GM06990 (cell line): ENCODE data around the gene WDR86.

Experiments used
- DNase-seq: peaks from one replicate; pipeline ENCODE4 v3.0.0-alpha.2; 2011; ENCODE audit not compliant: insufficient read length; ENCODE audit errors: extremely low read depth
- H3K27me3 ChIP-seq: replicated peaks from 2 replicates; pipeline ENCODE4 v1.6.0; 2011; ENCODE audit warnings: low read length; ENCODE audit not compliant: control insufficient read depth, insufficient read depth
- H3K36me3 ChIP-seq: 2 replicates; pipeline ENCODE4 v1.5.1; 2011; ENCODE audit warnings: low read length; ENCODE audit not compliant: control insufficient read depth, insufficient read depth
- H3K4me3 ChIP-seq: replicated peaks from 2 replicates; pipeline ENCODE4 v1.5.1; 2011; ENCODE audit warnings: low read depth, mild to moderate bottlenecking, control low read depth, low read length
- TF ChIP-seq, protein P1 (sequence below): IDR thresholded peaks from 2 replicates; pipeline ENCODE4 v1.5.1; 2011; ENCODE audit warnings: low read length, control low read depth, mild to moderate bottlenecking, inconsistent platforms; ENCODE audit not compliant: insufficient read depth, poor library complexity, severe bottlenecking

Gene WDR86

DNA sequence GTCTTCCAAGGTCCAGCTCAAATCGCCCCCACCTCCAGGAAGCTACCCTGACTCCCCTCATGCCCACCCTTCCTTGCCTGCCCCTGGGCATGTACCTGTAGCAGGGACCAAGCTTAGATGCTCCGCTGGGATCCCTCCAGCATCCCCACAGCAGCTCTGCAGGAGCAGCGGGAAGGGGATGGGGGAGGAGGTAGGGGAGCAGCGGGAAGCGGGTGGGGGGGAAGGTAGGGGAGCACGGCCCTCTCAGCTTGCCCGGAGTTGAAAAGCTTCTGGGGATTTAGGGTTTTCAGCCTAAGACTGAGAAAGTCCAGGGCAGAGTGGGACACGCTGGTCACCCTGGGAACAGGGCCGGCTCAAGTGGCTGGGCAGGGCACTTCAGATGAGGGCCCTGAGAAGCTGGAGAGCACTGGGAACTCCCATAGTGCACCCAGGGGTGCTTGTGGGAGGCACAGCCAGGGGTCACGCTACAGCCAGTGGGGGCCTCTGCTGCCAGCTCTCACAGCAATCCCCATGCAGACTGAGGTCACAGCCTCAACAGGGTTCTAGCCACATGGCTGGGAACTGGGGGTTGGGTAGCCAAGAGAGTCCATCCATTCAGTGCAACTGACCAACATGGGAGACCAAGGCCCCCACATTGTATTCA, 13.4 kb downstream of the WDR86 start:
- TF ChIP-seq, protein P1, sequence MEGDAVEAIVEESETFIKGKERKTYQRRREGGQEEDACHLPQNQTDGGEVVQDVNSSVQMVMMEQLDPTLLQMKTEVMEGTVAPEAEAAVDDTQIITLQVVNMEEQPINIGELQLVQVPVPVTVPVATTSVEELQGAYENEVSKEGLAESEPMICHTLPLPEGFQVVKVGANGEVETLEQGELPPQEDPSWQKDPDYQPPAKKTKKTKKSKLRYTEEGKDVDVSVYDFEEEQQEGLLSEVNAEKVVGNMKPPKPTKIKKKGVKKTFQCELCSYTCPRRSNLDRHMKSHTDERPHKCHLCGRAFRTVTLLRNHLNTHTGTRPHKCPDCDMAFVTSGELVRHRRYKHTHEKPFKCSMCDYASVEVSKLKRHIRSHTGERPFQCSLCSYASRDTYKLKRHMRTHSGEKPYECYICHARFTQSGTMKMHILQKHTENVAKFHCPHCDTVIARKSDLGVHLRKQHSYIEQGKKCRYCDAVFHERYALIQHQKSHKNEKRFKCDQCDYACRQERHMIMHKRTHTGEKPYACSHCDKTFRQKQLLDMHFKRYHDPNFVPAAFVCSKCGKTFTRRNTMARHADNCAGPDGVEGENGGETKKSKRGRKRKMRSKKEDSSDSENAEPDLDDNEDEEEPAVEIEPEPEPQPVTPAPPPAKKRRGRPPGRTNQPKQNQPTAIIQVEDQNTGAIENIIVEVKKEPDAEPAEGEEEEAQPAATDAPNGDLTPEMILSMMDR, result no peak
- Histone ChIP-seq H3K36me3 (no peaks in the 10 kb centered on the region), H3K4me3 (no peak overlapping the region), H3K27me3 (no peaks in the 10 kb centered on the region; the same call in 1 of the 2 replicates)
- DNase-seq, result no peak

DNA sequence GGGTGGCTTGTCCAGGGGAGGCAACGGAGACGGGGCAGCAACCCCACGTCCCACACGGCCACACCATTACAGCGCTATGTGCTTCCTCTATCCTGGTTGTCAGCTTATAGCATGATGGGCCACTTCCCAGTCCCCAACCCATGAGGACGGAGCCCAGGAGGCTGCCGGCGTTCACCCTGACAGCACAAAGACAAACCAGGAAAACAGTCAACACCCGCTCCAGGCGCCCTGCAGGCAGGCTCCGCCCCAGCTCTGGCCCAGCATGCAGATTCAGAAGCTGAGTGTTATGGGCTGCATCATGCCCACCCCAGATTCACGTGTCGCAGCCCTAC, 14.8 kb downstream of the WDR86 start:
- no peaks in the 10 kb centered on the region; the same call in 1 of the 2 replicates for H3K27me3 ChIP-seq
- H3K36me3 ChIP-seq, result no peaks in the 10 kb centered on the region
- H3K4me3 ChIP-seq, result no peak overlapping the region
- DNase-seq, result no peak
- TF ChIP-seq, protein P1, result no peak

DNA sequence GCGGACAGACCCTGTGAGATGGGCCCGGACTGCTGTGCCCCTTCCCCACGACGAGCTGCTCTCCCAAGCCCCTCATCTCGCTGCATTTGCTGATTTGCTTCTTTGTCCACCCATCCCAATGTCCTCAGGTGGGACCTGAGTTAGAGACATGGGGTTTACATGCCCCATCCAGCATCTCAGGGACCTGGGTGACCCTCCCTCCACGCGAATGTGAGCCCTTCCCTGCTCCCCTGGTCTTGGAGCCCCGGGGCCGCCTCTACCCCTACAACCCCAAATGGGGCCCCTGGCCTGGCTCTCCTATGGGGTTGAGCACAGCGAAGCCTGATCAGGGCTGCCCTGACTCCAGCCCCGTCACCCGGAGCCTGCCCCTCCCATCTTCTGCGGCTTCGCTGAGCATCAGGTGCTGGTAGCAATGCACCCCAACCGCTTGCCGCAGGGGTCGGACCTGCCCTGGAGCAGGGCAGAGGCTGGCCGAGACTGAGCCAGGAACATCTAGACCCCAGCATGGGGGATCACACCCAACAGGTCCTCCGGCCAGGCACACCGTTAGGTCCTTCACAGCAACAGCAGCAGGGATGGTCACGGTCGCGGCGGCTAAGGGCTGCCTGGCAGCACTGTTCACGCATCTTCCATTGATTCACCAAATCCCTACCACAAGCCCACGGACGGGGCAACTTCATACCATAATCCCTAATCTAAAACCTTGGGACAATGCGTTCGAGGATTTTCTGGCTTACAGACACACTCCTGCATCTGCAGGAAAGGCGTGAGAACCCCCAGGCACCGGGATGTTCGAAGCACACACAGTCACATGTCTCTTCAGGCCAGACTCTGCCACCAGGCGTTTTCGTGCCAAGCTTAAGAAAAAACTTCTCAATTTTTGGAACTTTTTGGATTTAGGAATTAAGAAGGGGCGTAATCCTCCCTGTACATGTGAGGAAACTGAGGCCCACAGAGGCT, 15.5 kb downstream of the WDR86 start:
- no peak for DNase-seq
- no peaks in the 10 kb centered on the region for H3K36me3 ChIP-seq
- H3K4me3 ChIP-seq, result no peak overlapping the region
- H3K27me3 ChIP-seq, result no peaks in the 10 kb centered on the region; the same call in 1 of the 2 replicates
- TF ChIP-seq, protein P1, result no peak

DNA sequence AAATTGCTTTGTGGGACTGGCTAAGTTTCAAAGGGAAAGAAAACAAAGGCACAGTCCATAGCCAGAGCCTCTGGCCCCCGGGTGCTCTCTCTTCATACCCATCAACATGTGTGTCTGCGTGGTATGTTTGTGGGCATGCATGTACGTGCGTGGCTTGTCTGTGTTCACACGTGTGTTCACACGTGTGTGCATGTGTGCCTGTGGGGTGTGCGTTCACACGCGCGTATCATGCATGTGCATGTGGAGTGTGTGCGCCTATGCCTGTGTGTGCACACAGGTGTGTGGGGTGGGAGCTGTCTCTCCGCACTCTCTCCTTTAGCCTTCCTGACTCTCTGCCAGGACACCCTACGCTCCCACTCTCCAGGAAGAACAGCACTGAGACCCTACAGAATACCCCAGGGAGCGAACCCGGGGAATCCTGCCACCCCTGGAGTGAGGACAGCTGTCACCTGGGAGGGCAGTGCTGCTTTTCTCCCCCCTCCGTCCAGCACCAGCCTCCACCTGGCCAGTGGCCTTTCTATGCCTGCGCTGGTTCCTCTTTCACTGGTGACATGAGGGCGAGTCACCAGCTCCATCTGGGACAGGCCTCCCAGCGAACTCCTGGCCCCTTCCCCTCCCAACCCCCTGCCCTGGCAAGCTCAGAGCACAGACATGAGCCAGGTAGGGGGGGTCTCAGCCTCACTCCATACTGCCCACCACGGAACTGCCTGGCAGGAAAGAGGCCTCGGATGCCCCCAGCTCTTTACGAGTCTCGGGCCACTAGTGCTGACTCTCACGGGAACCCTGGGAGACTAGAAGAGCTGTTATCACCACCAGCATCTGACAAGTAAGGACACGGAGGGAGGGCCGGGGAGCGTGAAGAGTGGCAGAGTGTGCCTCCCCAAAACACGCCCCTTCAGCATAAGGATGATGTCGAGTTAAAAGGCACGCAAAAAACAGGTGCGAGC, 16.5 kb downstream of the WDR86 start:
- TF ChIP-seq, protein P1, result no peak
- Histone ChIP-seq H3K27me3 (no peaks in the 10 kb centered on the region; the same call in 1 of the 2 replicates), H3K36me3 (no peaks in the 10 kb centered on the region), H3K4me3 (no peak overlapping the region)
- DNase-seq, result no peak

DNA sequence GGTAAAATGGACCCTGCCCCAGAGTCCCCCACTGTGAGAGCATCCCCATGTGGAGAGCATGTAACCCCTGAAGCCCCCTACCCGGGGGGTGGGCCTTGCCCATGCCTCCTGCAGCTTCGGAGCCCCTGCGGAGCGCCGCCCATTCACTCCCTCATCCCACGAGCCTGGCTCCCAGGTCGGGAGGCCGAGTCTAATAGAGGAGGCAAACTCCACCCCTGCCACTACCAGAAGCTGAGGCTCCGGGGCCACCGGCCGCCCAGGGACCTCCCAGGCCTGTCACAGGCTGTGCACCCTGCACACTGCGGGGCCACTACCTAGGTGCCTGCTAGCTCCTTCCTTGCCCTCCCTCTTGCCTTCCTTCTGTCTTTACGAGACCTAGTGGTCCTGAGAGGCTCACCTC, 17.4 kb downstream of the WDR86 start:
- Histone ChIP-seq H3K4me3 (no peak overlapping the region), H3K36me3 (no peaks in the 10 kb centered on the region), H3K27me3 (no peaks in the 10 kb centered on the region; the same call in none of the 2 replicates)
- TF ChIP-seq, protein P1, result no peak
- no peak for DNase-seq
